Activated CD8-positive, alpha-beta memory T cell treated with anti-CD3 and anti-CD28 coated beads, Interleukin-2, amount 50 U/mL, for 4 hours (primary cell): ENCODE results near the gene GFOD1.

Experiments used
- DNase-seq: peaks from one replicate; pipeline ENCODE4 v3.0.0-alpha.2; 2020

Gene GFOD1

DNA sequence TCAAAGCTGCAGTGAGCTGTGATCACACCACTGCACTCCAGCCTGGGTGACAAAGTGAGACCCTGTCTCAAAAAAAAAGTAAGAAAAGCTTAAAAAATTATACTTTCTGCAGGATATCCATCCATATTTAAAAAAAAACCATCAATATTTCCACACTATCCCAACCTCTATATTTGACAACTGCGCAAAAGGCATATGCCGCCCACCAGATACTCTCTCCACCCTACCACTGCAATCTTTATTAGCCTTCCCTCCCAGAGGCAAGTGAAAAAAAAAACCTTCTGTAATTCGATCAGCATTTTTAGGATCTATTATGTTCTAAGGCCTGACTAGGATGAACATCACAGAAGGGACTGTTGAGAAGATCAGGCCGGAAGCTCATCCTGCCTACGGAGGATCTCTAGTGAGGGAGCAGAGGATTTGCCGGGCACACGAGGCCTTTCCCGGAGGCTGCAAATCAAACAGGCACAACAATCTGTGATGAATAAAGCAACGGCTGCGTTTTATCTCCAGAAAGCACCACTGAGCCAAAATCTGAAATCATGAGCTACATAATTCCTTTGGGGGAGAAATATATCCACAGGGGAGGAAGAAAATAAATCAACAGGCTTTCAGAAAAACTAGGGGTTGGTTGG is 65.9 kb downstream of the GFOD1 start:
- no peak for DNase-seq

DNA sequence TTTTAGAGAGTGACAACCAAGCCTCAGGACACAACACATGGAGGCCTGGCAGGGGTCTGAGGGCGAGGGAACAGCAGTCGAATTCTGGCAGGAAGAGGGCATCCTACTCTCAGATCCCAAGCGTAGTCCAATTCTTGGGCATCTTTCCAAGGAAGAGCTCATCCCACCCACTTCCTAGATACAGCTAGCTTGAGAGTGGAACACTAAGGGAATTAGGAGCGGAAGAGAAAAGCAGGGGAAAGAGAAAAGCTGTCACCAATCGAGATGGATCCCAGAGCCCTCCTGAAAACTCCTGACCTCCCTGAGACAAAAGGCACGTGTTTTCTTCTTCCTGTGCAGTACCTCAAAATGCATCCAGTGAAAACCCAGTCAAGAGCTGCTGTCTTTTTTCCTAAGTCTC is 67.1 kb downstream of the GFOD1 start:
- DNase-seq = no peak

DNA sequence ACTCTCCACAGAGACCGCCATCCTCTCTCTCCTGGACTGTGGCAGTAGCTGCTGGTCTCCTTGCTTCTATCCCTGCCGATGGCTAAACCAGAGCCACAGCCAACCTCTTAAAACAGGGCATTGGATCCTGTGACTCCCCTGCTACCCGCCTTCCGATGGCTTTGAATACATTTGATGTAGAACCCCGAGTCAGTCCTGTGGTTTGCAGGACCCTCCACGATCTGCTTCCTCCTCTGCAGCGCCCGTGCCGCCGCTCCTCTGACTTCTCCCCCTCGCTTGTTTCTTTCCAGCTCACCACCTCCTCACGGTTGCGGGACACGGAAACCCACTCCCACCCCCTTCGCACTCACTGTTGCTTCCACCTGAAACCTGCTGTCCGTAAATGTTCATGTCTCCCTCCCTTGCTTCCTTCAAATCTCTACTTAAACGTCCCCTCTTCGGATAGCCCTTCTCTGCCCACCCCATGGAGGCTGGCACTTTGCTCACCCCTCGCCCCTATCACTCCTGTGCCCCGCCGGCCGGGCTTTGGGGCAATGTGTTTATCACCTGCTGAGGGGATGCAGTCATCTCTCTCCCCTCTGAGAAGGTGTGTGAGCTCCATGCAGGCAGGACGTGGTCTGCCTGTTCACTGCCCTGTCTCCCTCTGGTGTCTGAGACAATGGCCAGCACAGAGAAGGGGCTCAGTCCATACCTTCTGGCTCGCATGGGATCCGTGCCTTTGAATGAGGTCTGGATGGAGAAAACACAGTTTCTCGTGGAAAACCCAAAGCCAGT is 67.8 kb downstream of the GFOD1 start:
- no peak for DNase-seq

DNA sequence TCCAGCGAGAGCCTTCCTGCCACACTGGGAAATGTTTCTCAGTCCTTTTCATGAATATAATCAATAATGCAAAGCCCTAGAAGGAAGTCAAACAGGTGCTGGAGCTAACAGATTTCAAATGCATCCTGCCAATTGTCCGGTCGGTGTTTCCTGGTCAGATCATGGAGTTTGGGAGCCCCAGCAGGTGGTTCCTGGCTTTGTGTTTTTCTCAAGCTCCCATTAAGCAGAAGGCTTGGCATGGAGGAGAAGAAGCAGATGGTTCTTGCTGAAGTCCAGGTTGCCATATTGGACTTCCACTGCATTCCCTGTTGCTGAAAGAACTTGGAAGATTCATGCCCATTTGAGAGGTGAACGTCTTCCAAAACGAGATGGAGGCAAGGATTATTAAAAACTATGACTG is 68.6 kb downstream of the GFOD1 start:
- DNase-seq = no peak

DNA sequence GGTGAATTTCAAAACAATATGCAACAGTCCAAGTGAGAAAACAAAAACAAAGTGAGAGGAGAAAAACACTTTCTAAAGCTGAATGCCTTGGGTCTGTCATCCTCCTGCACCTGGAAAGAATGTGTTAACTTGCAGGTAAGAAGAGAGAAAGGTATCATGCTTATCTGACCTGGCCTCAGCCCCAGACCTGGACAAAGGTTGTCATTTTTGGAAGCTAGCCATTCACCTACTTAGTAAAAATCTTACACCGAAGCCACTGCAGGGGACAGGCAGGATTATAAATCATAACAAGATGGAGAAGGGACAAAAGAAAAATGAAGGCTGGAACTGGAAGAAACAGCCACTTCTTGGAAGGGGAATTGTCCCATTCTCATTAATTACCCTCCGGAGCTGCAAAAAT is 69.4 kb downstream of the GFOD1 start:
- DNase-seq = no peak

DNA sequence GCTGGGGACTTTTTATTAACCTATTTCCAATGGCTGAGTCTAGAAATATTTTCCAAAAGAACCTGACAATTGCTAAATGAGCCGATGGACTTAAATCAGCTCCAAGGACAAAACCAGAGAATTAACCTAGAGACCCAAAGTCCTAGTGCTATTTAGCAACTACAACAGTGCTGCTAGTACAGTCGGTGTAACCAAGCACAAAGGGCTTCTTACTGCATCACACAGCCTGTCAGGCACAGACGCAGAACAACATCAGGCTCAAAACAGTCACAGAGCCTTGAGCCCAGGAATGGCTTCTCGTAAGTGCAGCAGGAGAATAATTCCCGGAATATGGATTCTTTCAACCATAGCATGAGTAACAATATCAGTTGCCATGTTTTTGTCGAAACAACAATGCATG is 70.0 kb downstream of the GFOD1 start:
- DNase-seq = no peak

DNA sequence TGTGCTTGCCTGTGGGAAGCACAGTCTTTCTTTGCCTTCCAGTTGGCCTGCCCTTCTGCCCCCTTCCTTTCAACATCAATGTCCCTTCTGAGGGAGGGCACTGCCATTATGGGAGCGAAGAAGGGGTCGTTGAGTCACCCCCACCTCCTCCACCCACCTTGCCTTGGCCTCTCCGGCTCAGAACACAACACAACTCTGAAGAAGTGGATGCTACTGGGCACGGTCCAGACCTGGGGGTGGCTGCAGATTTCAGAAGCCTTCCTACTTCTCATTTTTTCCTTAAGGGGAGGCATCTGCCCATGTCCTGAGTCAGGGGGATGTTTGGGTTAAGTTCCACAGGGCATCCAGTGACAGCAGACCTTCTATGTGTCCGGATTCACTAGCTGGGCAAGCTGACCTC is 72.1 kb downstream of the GFOD1 start:
- DNase-seq = no peak

DNA sequence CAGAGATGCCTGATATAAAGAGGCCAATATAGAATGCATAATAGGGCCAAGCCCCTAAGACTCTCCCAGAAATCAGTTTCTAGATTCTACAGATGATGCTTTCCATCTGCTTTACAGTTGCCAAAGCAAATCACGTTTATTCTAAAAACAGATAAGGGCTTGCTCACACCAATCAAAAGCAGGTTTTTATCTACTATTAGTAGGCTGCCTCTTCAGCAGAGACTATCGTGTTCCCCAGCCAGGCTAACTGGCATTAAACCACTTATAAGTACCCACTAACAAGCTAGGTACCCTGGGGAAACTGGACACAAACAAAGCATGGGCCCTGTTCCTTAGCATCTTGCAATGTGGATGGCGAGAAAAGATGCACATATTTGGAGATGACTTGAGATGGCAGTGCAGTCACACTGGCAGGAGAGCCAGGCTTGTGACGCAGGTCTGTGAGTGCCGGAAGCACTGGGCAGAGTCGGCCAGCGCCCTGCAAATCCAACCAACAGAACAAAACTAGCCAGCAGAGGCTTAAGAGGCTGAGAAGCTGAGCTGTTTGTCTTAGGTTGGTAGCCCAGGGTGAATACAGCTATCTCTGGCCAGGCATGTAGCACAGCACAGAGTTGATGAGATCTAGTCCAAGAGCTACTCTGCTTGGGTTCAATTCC is 73.4 kb downstream of the GFOD1 start:
- no peak for DNase-seq

DNA sequence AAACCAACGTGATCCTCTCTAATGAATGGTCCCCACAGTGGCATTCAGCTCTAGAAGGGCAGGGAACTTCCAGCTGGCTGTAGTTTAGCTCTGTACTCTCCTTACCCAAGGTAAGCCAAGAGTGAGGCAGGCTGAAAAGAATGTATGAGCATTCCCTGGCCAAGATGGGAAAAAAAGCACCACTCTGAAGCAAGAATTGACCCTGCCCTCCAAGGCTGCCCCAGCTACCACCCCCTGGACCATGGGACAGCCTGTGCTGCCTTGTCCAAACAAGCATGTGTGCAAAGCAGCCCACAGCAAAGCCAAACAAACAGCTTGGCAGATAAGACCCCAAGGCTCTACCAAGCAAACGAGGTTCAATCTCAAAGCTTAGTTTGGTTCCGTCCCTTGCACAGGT is 73.9 kb downstream of the GFOD1 start:
- no peak for DNase-seq

DNA sequence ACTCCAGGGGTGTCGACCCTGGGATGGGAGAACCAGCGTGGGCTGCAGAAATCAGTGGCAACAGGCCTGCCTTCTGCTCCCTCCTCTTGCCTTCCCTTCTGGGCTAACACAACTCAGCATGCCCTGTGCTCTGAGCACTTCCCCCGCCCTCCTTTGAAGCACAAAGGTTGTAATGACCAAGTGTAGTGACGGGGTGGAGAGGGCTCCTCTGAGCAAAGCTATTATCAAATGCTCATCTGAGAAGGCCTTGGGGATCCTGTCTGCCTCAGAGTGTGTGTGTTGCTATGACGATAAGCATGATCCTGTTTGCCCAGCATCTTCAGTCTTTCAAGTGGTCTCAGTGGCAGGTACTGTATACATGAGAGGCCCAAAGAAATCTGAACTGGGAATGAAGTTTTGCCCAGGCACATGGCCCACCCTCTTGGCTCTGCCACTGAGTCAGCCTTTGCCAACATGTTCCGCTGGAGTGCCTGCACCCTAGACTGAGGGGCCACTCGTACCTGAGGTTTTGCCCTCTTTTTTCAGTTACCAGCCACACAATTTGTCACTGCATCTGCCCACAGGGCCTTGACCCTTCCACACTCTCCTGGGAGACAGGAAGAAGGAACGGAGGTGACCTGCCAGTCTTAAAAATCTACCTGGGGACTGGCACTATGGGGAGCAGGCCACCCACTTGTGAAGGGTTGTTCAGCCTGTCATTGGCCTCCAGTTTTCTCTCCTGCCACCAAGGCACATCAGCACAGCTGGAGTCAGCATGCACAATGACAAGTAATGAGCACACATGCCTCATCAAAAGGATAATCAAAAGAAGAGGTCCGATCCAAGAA is 74.5 kb downstream of the GFOD1 start:
- DNase-seq = no peak

DNA sequence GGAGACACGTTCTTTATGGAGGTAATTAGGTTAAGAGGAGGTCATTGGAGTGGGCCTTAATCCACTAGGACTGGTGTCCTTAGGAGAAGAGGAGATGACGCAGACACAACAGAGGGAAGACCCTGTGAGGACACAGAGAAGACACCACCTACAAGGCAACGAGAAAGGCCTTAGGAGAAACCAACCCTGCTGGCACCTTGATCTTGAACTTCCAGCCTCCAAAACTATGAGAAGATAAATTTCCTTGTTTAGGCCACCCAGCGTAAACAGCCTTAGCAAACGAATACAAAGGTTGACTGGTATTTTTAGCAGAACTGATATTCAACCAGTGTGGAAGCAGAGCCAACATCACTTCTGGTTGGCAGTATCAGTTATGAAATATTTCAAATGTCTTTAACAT is 75.2 kb downstream of the GFOD1 start:
- no peak for DNase-seq

DNA sequence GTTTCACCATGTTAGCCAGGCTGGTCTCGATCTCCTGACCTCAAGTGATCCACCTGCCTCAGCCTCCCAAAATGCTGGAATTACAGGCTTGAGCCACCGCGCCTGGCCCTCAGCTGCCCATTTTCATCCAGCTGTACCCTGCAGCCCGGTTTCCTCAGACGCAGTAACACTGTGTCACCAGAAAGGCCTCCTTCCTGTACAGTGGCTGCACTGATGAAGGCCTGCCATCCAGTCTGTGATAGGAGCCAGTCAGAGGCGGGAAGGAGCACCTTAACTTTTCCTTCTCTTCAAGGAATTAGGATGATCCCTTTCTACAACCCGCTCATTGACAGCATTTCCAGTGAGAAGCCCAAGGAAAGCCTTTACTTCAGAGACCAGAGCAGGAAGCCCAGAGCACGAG is 75.9 kb downstream of the GFOD1 start:
- DNase-seq = no peak

DNA sequence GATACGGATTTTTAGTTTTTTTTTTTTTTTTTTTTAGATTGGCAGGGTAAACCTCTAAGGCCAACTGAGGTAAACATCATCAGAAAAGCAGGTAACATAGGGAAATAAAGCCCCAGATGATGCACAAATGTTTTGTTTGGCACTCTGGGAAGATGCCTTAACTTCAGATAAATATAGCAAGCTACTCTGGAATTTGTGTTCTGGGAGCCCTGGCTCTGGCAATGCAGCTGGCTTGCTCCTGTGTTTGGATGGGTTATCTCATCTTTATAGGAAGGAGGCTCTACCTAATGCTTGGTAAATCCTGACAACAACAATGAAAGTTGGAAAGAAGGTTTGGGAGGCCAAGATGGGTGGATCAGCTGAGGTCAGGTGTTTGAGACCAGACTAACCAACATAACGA is 77.4 kb downstream of the GFOD1 start:
- DNase-seq = no peak

DNA sequence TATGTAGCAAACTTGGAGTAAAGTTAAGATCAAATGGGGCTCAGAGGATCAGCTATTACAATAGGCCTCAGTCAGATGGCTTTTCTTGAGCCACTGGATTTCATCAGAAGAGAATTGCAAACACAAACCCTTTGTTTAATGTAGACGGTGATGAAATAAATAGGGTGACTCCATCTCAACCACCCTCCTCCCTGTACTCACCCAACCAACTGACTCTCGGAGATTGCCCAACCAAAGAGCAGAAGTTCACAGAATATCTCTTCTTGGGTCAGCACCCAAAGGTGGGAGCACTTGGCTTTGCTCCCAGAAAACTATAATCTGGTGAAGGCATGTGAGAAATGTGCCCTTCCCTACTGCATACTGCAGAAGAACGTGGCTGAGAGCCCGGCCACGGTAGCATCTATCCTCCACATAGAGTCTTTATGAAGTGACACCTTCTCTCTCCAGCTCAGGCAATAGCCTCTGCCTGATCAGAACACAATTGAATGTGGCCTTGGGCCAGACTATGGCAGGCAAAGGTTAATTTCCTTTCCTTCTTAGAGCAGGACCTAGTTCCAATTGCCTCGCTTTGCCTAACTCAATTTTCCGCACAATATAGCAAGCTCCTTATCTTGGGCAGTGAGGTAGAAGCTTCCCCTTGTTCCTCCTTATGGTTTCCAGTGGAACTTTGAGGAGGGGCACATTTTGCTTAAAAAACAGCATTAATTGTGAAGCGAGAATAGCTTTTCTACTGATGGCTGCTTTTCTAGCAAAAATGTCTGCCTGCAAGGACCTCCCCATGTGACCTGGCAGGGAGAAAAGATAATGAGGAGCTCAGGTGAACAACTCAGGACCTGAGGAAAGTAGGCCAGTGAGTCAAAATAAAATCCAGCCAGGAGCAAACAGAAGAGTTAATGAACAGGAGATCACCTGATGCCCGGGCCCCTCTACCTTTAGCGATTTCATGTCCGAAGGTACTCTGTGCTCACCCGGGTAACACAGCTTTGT is 79.4 kb downstream of the GFOD1 start:
- no peak for DNase-seq

DNA sequence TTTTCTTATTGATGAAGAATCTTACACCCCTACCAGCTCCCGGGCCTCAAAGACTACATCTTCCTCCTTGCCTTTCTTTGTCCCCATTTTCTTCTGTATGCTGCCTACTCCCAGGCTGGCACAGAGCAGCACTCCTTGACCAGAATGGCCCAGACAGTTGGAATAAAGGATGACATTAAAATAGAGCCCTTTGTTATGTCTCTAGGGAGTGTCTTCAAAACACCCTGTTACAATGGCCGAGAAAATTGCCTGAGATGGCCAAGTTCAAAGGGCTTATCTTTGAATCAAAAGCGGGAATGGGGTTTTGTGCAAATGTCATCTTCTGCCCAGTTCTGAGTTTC is 80.1 kb downstream of the GFOD1 start:
- DNase-seq = no peak

DNA sequence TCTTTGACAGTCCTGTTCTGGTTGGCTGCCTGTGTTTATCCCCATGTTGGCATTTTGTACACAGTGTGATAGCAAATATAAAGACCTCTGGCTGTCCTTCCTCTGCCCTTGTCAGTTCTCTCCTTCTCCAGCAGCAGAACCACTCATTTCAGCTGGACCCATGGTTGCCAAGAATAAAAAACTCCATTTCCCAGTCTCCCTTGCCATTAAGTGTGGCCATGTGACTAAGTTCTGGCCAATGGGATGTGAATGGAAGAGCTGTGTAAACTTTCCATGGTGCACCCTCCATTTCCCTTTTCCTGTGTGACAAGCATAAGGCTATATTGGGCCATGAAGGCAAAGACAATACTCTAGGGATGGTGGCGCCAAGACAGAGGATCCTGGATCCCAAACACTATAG is 80.6 kb downstream of the GFOD1 start:
- no peak for DNase-seq

DNA sequence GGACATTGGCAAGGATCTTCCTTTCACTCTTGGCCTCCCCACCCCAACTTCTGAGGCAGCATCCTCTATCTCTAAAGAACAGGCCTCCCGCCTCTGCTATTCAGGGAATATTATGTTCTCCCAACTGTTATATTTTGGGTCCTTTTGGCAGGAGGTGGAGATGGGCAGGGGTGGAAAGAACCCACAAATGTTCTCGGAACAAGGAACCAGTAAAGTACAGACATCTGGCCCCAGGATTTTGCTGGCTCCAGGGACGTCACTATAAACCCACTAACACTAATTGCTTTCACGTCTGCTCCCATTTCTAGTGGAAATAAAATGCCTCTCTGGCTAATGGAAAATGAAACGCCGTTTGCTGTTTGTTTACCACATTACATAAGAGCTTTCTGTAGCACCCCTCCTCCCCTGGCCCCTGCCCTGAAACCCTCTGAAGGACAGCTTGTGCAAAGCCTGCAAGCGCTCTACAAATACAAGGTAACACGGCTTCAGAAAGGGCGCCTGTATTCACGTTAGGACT is 81.4 kb downstream of the GFOD1 start:
- DNase-seq = no peak

DNA sequence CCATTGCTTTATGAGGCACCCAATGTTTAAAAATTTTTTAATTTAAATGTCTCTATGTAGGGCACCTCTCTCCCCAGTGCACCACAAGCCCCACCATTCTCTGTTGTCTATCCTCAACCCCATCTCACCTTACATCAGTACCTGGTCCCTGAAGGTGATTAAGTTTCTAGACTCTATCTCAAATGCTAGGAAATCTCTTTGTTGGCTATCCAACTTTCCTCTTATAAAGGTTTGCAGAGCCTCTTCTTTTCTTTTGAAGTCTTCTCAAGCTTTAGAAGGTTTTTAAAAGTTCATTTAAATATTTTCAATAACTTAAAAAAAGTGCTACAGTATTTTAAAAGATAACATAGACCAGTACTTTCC is 82.5 kb downstream of the GFOD1 start:
- no peak for DNase-seq

DNA sequence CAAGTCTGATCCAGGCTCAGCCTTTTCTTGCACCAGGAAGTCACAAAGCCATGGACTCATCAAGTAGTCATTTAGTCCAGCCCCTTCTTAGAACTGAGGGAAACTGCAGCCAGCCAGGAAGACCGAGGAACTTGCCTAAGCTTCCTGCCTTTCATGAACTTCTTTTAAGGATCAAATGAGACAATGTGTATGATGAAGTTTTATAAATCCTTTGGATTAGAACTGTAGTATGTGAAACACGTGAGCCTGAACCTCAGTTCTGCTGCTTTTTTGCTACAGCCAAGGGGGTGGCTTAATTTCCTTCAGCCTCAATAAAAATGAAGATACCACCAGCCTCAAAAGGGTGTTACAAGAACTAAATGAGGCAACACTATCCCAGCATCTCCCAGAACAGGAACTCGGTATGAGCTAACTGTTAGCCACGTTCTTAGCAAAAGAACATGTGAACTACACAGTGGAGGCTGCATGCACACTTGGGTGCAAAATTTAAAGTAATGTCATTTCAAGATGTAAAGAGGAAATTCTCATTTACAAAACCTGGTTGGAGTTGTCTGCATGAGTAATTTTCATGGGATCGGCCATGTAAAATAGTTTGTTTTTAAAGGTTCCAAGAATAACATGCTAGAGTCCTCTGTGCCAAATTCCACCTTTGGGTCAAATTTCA is 83.0 kb downstream of the GFOD1 start:
- no peak for DNase-seq

DNA sequence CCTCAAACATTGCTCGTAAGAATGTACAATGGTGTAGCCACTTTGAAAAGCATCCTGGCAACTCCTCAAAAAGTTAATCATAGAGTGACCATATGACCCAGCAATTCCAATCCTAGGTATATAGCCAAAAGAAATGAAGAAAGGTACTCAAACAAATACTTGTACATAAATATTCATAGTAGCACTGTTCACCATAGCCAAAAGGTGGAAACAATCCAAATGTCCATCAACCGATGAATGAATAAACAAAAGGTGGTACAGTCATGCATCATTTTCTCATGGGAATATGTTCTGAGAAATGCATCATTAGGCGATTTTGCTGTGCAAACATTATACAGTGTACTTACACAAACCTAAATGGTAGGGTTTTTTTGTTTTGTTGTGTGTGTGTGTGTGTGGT is 84.7 kb downstream of the GFOD1 start:
- DNase-seq = no peak

DNA sequence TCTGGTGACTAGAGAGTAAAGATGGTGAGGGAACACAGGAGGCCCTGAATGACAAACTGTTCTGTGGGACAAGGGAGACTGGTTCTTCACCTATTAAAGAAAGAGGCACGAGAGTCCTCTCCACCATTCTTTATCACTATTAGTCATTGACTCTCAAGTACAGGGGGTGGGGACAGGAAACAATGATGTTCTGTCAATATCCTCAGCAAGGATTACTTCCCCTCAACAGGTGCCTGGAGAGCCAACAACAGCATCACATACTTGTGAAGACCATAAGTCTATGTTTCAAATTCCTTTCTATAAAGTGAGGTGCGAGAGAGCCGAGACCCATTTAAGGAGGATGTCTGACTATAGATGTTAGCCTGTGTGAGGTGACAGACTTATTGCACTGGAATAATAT is 86.6 kb downstream of the GFOD1 start:
- DNase-seq = no peak
